Activated naive CD8-positive, alpha-beta T cell treated with anti-CD3 and anti-CD28 coated beads, Interleukin-2, amount 50 U/mL, for 16 hours (primary cell): ENCODE measurements around the gene MED16.
A peak's percentile ranks its signal among the peaks of the same experiment; 100 is the strongest.

Experiments
- DNase-seq: peaks from one replicate; pipeline ENCODE4 v3.0.0-alpha.2; 2020; ENCODE audit warnings: low read depth, low spot score

Gene MED16

DNA sequence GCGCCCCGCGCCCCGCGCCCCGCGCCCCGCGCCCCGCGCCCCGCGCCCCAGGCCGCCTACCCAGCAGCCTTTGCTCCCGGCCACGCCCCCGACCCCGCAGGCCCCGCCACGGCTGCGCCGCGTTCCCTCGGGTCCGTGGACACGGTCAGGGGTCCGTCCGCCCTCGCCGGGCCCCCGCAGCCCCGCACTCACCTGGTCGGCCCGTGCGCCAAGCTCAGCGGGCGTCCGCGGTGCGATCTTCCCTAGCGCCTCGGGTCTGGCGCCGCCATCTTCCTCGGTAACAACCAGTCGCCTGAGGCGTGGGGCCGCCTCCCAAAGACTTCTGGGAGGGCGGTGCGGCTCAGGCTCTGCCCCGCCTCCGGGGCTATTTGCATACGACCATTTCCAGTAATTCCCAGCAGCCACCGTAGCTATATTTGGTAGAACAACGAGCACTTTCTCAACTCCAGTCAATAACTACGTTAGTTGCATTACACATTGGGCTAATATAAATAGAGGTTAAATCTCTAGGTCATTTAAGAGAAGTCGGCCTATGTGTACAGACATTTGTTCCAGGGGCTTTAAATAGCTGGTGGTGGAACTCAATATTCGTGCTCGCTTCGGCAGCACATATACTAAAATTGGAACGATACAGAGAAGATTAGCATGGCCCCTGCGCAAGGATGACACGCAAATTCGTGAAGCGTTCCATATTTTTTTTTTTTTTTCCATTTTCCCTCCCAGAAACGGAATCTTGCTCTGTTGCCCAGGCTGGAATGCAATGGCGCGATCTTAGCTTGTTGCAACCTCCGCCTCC is at the start of gene MED16, which contains the start of gene RNU6-9:
Gene MED16, minus strand, starts transcription at position 294 of the 796 bp plus-strand sequence. CDS start 2,056 bp downstream, outside the sequence.
Gene RNU6-9, plus strand, starts transcription at position 591 of the 796 bp plus-strand sequence.
- peak; percentile 65 for DNase-seq

GRCh38 chr19:942133-942645 is 49.2 kb upstream of the MED16 start:
- no peak for DNase-seq

DNA sequence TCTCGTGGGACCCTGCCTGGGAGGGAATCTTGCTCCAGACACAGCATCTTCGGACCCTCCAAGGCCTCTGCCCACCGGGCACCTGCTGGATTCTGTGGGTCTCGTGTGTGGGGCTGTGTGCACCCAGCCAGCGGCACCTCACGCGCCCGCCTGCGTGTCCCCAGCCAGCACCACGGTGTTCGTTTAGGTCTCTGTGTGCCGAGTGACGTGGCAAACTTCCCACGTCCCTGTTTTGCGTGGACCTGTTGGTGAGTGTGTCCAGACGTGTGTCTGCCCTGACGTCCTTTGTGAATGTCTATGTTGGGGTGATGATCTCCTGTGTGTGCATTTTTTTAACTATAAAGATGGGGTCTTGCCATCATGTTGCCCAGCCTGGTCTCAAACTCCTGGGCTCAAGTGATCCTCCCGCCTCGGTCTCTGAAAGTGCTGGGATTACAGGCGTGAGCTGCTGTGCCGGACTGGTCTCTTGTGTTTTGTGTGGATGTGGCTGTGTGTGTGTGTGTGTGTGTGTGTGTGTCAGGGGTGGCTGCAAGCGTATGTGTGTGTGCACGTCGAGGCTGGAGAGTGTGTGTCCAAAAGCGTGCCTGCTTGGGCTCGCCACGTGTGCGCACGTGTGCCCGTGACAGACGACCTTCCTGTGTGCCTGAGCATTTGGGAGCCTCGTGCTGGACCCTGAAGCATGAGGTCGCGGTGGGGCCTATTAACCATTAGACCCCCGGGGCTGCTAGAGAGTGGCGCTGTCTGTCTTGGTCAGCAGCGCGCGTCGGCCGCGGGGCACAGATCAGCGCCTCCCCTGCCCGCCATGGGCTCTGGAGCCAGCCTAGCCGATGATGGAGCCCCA is 48.5 kb upstream of the MED16 start:
- no peak for DNase-seq

- DNase-seq: no peak
These were observed 47.8 kb upstream of the MED16 start for GRCh38 chr19:940591-941291.

DNA sequence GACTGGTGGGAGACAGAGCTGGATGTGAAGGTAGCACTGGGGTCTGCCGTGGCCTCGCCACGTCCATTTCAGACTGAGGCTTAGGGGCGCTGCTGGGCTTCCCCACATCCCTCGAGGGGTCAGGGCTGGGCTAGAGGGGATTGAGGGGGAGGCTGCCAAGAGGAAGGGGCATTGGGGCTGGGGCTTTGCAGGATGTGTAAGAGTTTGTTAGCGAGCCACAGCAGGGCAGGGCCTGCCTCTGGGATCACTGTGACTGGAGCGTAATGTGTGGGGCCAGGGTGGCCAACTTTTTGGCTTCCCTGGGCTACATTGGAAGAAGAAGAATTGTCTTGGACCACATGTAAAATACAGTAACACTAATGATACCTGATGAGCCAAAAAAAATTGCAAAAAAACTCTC is 46.9 kb upstream of the MED16 start:
- DNase-seq: no peak

DNA sequence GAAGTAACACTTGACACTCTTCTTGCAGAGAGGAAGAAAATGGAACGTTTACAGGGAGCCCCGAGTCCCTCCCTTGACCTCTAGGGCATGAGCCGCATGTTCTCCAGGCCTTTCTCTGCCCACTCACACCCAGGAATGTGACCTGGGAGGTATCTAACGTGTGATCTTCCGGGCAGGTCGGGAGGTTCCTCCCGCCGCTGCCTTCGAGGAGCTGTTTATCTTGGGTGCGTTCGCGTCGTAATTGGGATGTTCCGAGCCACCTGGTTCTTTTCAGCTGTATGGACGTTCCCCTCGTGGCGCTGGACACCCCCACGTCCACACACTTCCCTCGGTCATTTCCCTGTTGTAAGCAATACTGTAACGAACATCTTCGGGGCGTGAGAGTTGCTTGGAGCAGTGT is 46.5 kb upstream of the MED16 start:
- DNase-seq: no peak

- DNase-seq: no peak
These were observed 45.4 kb upstream of the MED16 start for GRCh38 chr19:938233-938923.

GRCh38 chr19:937259-937694 is 44.3 kb upstream of the MED16 start:
- no peak for DNase-seq

- no peak for DNase-seq
These were observed 43.2 kb upstream of the MED16 start for GRCh38 chr19:936175-936546.

GRCh38 chr19:934865-935479 is 42.0 kb upstream of the MED16 start:
- no peak for DNase-seq

- no peak for DNase-seq
These were observed 41.3 kb upstream of the MED16 start for GRCh38 chr19:934197-934840.

- DNase-seq: no peak
These were observed 40.5 kb upstream of the MED16 start for GRCh38 chr19:933553-933882.

DNA sequence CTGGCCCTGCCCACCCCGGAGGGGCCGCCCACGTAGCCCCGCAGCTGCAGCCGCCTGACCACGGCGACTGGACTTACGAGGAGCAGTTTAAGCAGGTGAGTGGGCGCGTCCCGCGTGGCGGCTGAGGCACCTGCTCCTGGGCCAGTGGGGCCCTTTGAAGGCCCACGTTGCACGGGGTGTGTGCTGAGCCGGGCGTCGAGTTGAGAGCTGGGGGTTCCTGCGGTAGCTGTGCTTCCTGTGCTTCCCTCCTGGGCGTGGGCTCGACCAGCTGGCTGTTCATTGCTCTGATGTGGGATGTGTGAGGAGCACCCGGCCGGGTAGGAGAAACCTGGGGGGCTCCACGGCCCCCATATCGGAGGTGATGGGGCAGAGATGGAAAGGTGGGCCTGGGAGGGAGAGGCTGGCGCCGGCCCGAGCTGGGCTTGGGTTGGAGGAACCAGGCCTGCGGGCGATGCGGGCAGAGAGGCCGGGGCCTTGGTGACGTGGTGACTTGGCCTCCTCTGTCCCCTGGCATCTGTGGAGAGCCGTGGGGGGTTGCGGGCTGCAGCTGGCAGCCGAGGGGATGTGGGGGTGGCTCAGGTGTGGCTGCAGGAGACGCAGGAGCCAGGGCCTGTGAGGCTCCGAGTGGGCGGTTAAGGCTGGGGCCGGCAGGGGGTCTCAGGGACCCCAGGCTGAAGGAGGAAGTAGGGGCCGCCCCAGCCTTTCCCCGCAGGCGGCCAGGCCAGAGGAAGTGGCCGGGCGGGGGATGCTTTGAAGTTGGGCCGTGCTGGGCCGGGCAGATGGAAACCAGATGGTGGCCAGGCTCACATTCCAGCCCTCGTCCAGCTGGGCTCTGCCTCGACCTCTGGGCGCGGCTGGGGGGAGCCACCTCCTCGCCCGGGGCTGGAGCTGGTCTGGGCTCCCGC is 39.9 kb upstream of the MED16 start:
- no peak for DNase-seq

- no peak for DNase-seq
These were observed 39.1 kb upstream of the MED16 start for GRCh38 chr19:931860-932647.

GRCh38 chr19:929891-930258 is 36.9 kb upstream of the MED16 start:
- DNase-seq: no peak

GRCh38 chr19:929203-929890 is 36.4 kb upstream of the MED16 start:
- DNase-seq: no peak

GRCh38 chr19:928471-929202 is 35.6 kb upstream of the MED16 start:
- no peak for DNase-seq
